RWPE2 (cell line): ENCODE measurements around the gene TNFRSF1A.

Experiments
- ATAC-seq: fragments of 200-7000 bp; cut with Tn5 transposase; 3 replicates; pipeline ENCODE4 v1.9.1; 2021; ENCODE audit warnings: low read depth
- DNase-seq: peaks from one replicate; pipeline ENCODE4 v3.0.0-alpha.2; 2020; ENCODE audit warnings: low spot score
- H3K27ac ChIP-seq: fragments of 450-650 bp; 2 replicates; pipeline ENCODE4 v1.5.1; 2017; ENCODE audit warnings: mild to moderate bottlenecking; ENCODE audit not compliant: poor library complexity, severe bottlenecking
- H3K27me3 ChIP-seq: fragments of 250-450 bp; sonication (Bioruptor Pico); 2 replicates; pipeline ENCODE4 v1.5.1; 2021; ENCODE audit warnings: mild to moderate bottlenecking, moderate library complexity; ENCODE audit not compliant: insufficient read depth, poor library complexity, severe bottlenecking
- H3K36me3 ChIP-seq: fragments of 250-450 bp; sonication (Bioruptor Pico); 2 replicates; pipeline ENCODE4 v1.5.1; 2020; ENCODE audit warnings: low read depth, mild to moderate bottlenecking, moderate library complexity
- H3K4me1 ChIP-seq: fragments of 250-450 bp; sonication (Bioruptor Pico); 2 replicates; pipeline ENCODE4 v1.5.1; 2021; ENCODE audit warnings: mild to moderate bottlenecking, moderate library complexity; ENCODE audit not compliant: insufficient read depth, poor library complexity, severe bottlenecking
- H3K4me3 ChIP-seq: fragments of 250-450 bp; sonication (Bioruptor Pico); 2 replicates; pipeline ENCODE4 v1.5.1; 2021; ENCODE audit warnings: mild to moderate bottlenecking, moderate library complexity; ENCODE audit not compliant: severe bottlenecking
- H3K9me3 ChIP-seq: fragments of 250-450 bp; sonication (Bioruptor Pico); 2 replicates; pipeline ENCODE4 v1.5.1; 2021; ENCODE audit warnings: mild to moderate bottlenecking, moderate library complexity; ENCODE audit not compliant: severe bottlenecking
- CTCF ChIP-seq: fragments of 450-650 bp; IDR thresholded peaks from one replicate; pipeline ENCODE4 v1.5.1; 2017; ENCODE audit warnings: mild to moderate bottlenecking, moderate library complexity; ENCODE audit not compliant: poor library complexity, severe bottlenecking

TNFRSF1A gene

GRCh38 chr12:6327229-6328041 is 14.4 kb downstream of the TNFRSF1A start:
- H3K4me1 ChIP-seq = peaks cover 14% of the 10 kb centered on the region
- ATAC-seq (no peak), DNase-seq (no peak)
- no peak overlapping the region for H3K4me3 ChIP-seq
- TF ChIP-seq CTCF = no peak
- no peaks in the 10 kb centered on the region for H3K27me3 ChIP-seq
- H3K9me3 ChIP-seq = no peaks in the 10 kb centered on the region
- no peak overlapping the region for H3K27ac ChIP-seq
- H3K36me3 ChIP-seq = peaks cover 52% of the 10 kb centered on the region

- peaks cover 9% of the 10 kb centered on the region for H3K4me1 ChIP-seq
- DNase-seq = no peak
- H3K36me3 ChIP-seq = peaks cover 45% of the 10 kb centered on the region
- peak; percentile 50 for TF ChIP-seq CTCF
- ATAC-seq = peak; percentile 40; the same call in 2 of the 3 replicates
- H3K4me3 ChIP-seq = no peak overlapping the region
- no peaks in the 10 kb centered on the region for H3K9me3 ChIP-seq
- H3K27me3 ChIP-seq = no peaks in the 10 kb centered on the region
- no peak overlapping the region for H3K27ac ChIP-seq
Measured at GRCh38 chr12:6326316-6327228, 15.3 kb downstream of the TNFRSF1A start.

GRCh38 chr12:6324936-6325750 is 16.7 kb downstream of the TNFRSF1A start:
- no peak for DNase-seq
- Histone ChIP-seq H3K27me3 (no peaks in the 10 kb centered on the region), H3K27ac (peak overlapping the region; percentile 45), H3K4me3 (no peak overlapping the region), H3K9me3 (no peaks in the 10 kb centered on the region), H3K36me3 (peaks cover 30% of the 10 kb centered on the region), H3K4me1 (peaks cover 9% of the 10 kb centered on the region)
- ATAC-seq = no peak
- TF ChIP-seq CTCF = no peak

- Histone ChIP-seq H3K36me3 (peaks cover 24% of the 10 kb centered on the region), H3K27ac (peak overlapping the region; percentile 45), H3K9me3 (no peaks in the 10 kb centered on the region), H3K4me1 (peaks cover 9% of the 10 kb centered on the region), H3K27me3 (no peaks in the 10 kb centered on the region), H3K4me3 (no peak overlapping the region)
- ATAC-seq (no peak), DNase-seq (no peak)
- TF ChIP-seq CTCF = no peak
Measured at GRCh38 chr12:6323995-6324711, 17.7 kb downstream of the TNFRSF1A start.
